K562 (cell line): ENCODE results near the gene MECR. TPM values are rescaled to one million over a fixed set of nuclear protein-coding genes. Genes with fewer than 3 reads are reported as not detected.

Source experiments
- ELF1 ChIP-seq: fragments of 200-800 bp; sonication (Bioruptor generic); IDR thresholded peaks from 2 replicates; pipeline ENCODE4 v1.6.1; 2016; ENCODE audit warnings: missing genetic modification characterization, missing compliant biosample characterization
- ESRRA ChIP-seq: fragments of 450-650 bp; IDR thresholded peaks from 2 replicates; pipeline ENCODE4 v1.6.1; 2014; ENCODE audit warnings: low read depth, mild to moderate bottlenecking, moderate library complexity, borderline replicate concordance
- GMEB1 ChIP-seq: fragments of 250-450 bp; sonication (Bioruptor Pico); IDR thresholded peaks from 2 replicates; pipeline ENCODE4 v1.4.0; 2020; ENCODE audit warnings: mild to moderate bottlenecking
- KLF1 ChIP-seq: fragments of 450-650 bp; IDR thresholded peaks from 2 replicates; pipeline ENCODE4 v1.6.1; 2016; ENCODE audit warnings: missing genetic modification characterization, missing compliant biosample characterization
- MEIS2 ChIP-seq: fragments of 450-650 bp; IDR thresholded peaks from 2 replicates; pipeline ENCODE4 v1.6.1; 2014; ENCODE audit warnings: mild to moderate bottlenecking; ENCODE audit not compliant: partially characterized antibody
- NR1H2 ChIP-seq: sonication (generic); formaldehyde crosslinking; IDR thresholded peaks from 2 replicates; pipeline ENCODE4 v1.4.0; 2020; ENCODE audit warnings: mild to moderate bottlenecking, missing genetic modification reagents
- PREB ChIP-seq: sonication (generic); formaldehyde crosslinking; IDR thresholded peaks from 2 replicates; pipeline ENCODE4 v1.8.1; 2023; ENCODE audit warnings: mild to moderate bottlenecking, missing genetic modification reagents
- RFX5 ChIP-seq: IDR thresholded peaks from 2 replicates; pipeline ENCODE4 v1.6.1; 2011; ENCODE audit warnings: low read depth, mild to moderate bottlenecking, improper control_type of control experiment, low read length
- STAT6 ChIP-seq: sonication (generic); formaldehyde crosslinking; IDR thresholded peaks from 2 replicates; pipeline ENCODE4 v1.8.1; 2023; ENCODE audit warnings: mild to moderate bottlenecking, missing genetic modification reagents
- ZBTB40 ChIP-seq, 2 experiments: fragments of 450-650 bp in 1 of 2; sonication (generic) in 1 of 2; formaldehyde crosslinking in 1 of 2; IDR thresholded peaks; 2 replicates each; pipeline versions ENCODE4 v1.7.1 to v1.9.0; 2016 to 2022; ENCODE audit warnings: inconsistent platforms in 1 of 2, mild to moderate bottlenecking in 1 of 2, missing genetic modification reagents in 1 of 2
- ZNF830 ChIP-seq: fragments of 250-450 bp; sonication (Bioruptor Pico); IDR thresholded peaks from 2 replicates; pipeline ENCODE4 v1.5.0; 2021; ENCODE audit warnings: mild to moderate bottlenecking
- polyA plus RNA-seq, 8 experiments: library from polyadenylated mRNA; depleted of rRNA in 4 of 8; stranded (reverse) in 5 of 8; unstranded in 3 of 8; fragments of >200 nt; fragmentation: Nextera tagmentation in 2 of 8; fragmentation: Illumina TruSeq in 1 of 8; extraction: Ambion mirVana in 2 of 8; extraction: Trizol in 1 of 8; gene quantifications; 2 replicates each; pipeline versions ENCODE4 v1.2.1 to v1.2.3, GENCODE V29; 2011 to 2014; ENCODE audit warnings: inconsistent platforms in 1 of 8, missing spikeins in 1 of 8
- total RNA-seq, 7 experiments: library from RNA; depleted of rRNA in 6 of 7; stranded (reverse); fragments of >200 nt in 6 of 7; fragmentation: Illumina TruSeq in 2 of 7; extraction: Trizol in 2 of 7; gene quantifications; 2 replicates each; pipeline versions ENCODE4 v1.2.1 to v1.2.3, GENCODE V29; 2011 to 2021; ENCODE audit warnings: low replicate concordance in 1 of 7

The MECR gene
- total and polyA plus RNA-seq, 9 of the 15 experiments (the other 6 are each of a cell fraction or from before 2014, with no cell fraction given), result 10.4 to 58.6 (median 42.9) TPM

- TF ChIP-seq PREB (CRISPR knock-in tag) (peak; percentile 81; the same call in 1 of the 2 replicates), GMEB1 (CRISPR knock-in tag) (peak; percentile 40), ELF1 (tag) (0 out of 2 replicates have a peak, but pooled peaks have one; percentile 30), STAT6 (0 out of 2 replicates have a peak, but pooled peaks have one; percentile 93), ZNF830 (CRISPR knock-in tag) (peak; percentile 88; the same call in 1 of the 2 replicates), ESRRA (peak; percentile 82), MEIS2 (peak; percentile 50), ZBTB40 (IDR thresholded peaks at IDR 0.05) (0 out of 2 replicates have a peak, but pooled peaks have one; percentile 20), ZBTB40 (CRISPR knock-in tag; IDR thresholded peaks at IDR 0.05) (no peak), KLF1 (tag) (peak; percentile 94), RFX5 (no peak), NR1H2 (CRISPR knock-in tag) (0 out of 2 replicates have a peak, but pooled peaks have one; percentile 66)
Measured at GRCh38 chr1:29230553-29231378, at the start of gene MECR (continued).
